22Rv1 (cell line): ENCODE data around the gene STRA8.

ENCODE experiments used
- H3K27ac ChIP-seq: fragments of 450-650 bp; 2 replicates; pipeline ENCODE4 v1.5.1; 2017
- CTCF ChIP-seq: fragments of 450-650 bp; IDR thresholded peaks from 2 replicates; pipeline ENCODE4 v1.5.1; 2017; ENCODE audit warnings: mild to moderate bottlenecking
- ZFX ChIP-seq: fragments of 450-650 bp; IDR thresholded peaks from 2 replicates; pipeline ENCODE4 v1.6.1; 2017; ENCODE audit warnings: antibody characterized with exemption, borderline replicate concordance

The STRA8 gene

GRCh38 chr7:135195968-135196629 is 37.5 kb upstream of the STRA8 start:
- no peak overlapping the region for H3K27ac ChIP-seq
- TF ChIP-seq CTCF (no peak), ZFX (no peak)

GRCh38 chr7:135197343-135197742 is 36.3 kb upstream of the STRA8 start:
- TF ChIP-seq ZFX (no peak), CTCF (no peak)
- H3K27ac ChIP-seq, result no peak overlapping the region

GRCh38 chr7:135197906-135198655 is 35.6 kb upstream of the STRA8 start:
- no peak overlapping the region for H3K27ac ChIP-seq
- TF ChIP-seq ZFX, result no peak
- TF ChIP-seq CTCF, result no peak

GRCh38 chr7:135199439-135199838 is 34.2 kb upstream of the STRA8 start:
- TF ChIP-seq CTCF, result no peak
- no peak for TF ChIP-seq ZFX
- H3K27ac ChIP-seq, result no peak overlapping the region

- TF ChIP-seq CTCF (no peak), ZFX (no peak)
- H3K27ac ChIP-seq, result no peak overlapping the region
These were observed 32.8 kb upstream of the STRA8 start for GRCh38 chr7:135200821-135201331.

- TF ChIP-seq CTCF, result no peak
- no peak for TF ChIP-seq ZFX
- H3K27ac ChIP-seq, result no peak overlapping the region
These were observed 32.3 kb upstream of the STRA8 start for GRCh38 chr7:135201350-135201749.

GRCh38 chr7:135204341-135204749 is 29.3 kb upstream of the STRA8 start:
- H3K27ac ChIP-seq, result no peak overlapping the region
- TF ChIP-seq ZFX, result no peak
- no peak for TF ChIP-seq CTCF
